Left ventricle myocardium inferior (tissue), 1 donor: ENCODE data around the gene THSD4. TPM values are rescaled to one million over a fixed set of nuclear protein-coding genes. Genes with fewer than 3 reads are reported as not detected.

ENCODE experiments used
- DNase-seq: peaks from one replicate; pipeline ENCODE4 v3.0.0-alpha.2; 2020
- H3K27ac ChIP-seq: fragments of 200-600 bp; replicated peaks from 2 replicates; pipeline ENCODE4 v1.8.0; 2021
- H3K27me3 ChIP-seq: fragments of 200-600 bp; 2 replicates; pipeline ENCODE4 v1.8.0; 2021; ENCODE audit warnings: low read depth
- H3K36me3 ChIP-seq: fragments of 200-600 bp; 2 replicates; pipeline ENCODE4 v1.8.0; 2021
- H3K4me1 ChIP-seq: fragments of 200-600 bp; 2 replicates; pipeline ENCODE4 v1.8.0; 2021
- H3K4me3 ChIP-seq: fragments of 200-600 bp; 2 replicates; pipeline ENCODE4 v1.8.0; 2021; ENCODE audit warnings: mild to moderate bottlenecking, moderate library complexity
- H3K9me3 ChIP-seq: fragments of 200-600 bp; replicated peaks from 2 replicates; pipeline ENCODE4 v1.8.0; 2021
- CTCF ChIP-seq: fragments of 200-600 bp; IDR thresholded peaks from 2 replicates; pipeline ENCODE4 v1.8.0; 2021; ENCODE audit warnings: antibody characterized with exemption, mild to moderate bottlenecking, borderline replicate concordance
- intact Hi-C: fragments of 100-400 bp; cut with micrococcal nuclease; formaldehyde crosslinking; loops from one replicate; pipeline ENCODE4 v1.11.0; 2022
- total RNA-seq: library from RNA; stranded (reverse); fragmentation: NEBNext Ultra II Directional; extraction: Animal tissue kit (Norgen Biotek cat#: 25700); gene quantifications from one replicate; pipeline ENCODE4 v1.2.1, GENCODE V29; 2021
- donor health status: DM: no; HTN: yes; CAD: no; lungs with severe emphysema.

The THSD4 gene
- total RNA-seq, 1 donor from 2014 or later = 95.8 TPM

- intact Hi-C loops = no loop called here
- H3K36me3 ChIP-seq = no peaks in the 10 kb centered on the region
- no peak overlapping the region for H3K27ac ChIP-seq
- no peak for TF ChIP-seq CTCF
- no peaks in the 10 kb centered on the region for H3K9me3 ChIP-seq
- H3K27me3 ChIP-seq = no peaks in the 10 kb centered on the region
- H3K4me1 ChIP-seq = peaks cover 20% of the 10 kb centered on the region
- DNase-seq = no peak
- no peak overlapping the region for H3K4me3 ChIP-seq
These were observed 207.8 kb downstream of the THSD4 start for GRCh38 chr15:71323082-71323481.

- TF ChIP-seq CTCF = no peak
- no peak for DNase-seq
- Histone ChIP-seq H3K27ac (no peak overlapping the region), H3K4me3 (no peak overlapping the region), H3K27me3 (no peaks in the 10 kb centered on the region), H3K9me3 (no peaks in the 10 kb centered on the region), H3K4me1 (peaks cover 25% of the 10 kb centered on the region), H3K36me3 (no peaks in the 10 kb centered on the region)
- intact Hi-C loops = no loop called here
These were observed 208.3 kb downstream of the THSD4 start for GRCh38 chr15:71323584-71323983.

DNA sequence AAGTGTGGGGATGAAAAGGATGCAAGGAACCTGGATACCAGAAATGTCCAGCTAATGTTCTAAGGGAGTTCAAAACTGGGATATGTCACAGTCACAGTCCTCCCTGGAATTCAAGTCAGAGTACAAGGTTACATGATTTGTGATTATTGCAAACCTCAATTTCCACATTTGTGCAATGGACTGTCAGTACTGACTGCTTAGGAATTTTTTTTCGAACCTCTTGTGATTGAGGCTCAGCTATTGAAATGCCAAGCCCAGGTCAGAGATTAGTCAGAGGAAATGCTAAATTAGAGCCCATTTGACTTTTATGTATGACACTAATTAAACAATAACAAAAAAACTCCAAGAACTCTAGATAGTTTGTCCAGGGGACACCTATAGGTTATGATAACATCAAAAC, 210.2 kb downstream of the THSD4 start:
- no peak for TF ChIP-seq CTCF
- intact Hi-C loops = no loop called here
- no peak for DNase-seq
- Histone ChIP-seq H3K27ac (peak overlapping the region; percentile 17), H3K27me3 (no peaks in the 10 kb centered on the region), H3K4me3 (no peak overlapping the region), H3K36me3 (no peaks in the 10 kb centered on the region), H3K4me1 (peaks cover 44% of the 10 kb centered on the region), H3K9me3 (no peaks in the 10 kb centered on the region)

DNA sequence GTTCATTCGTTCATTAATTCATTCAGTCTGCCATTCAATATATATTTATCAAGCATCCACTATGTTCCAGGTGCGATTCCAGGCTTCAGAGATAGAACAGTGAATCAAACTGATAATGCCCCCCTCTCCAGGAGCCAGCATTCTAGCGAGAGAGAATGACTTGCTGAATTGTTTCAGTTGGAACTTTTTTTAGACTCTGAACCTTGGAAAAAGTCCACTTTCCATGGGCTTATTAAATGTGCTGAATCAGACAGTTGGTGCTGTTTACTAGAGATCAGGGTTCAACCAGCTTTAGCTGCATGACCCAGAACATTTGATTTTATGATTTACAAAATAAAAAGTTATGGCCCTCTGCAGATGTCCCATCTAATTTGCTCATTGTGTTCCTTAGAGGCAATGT, 213.2 kb downstream of the THSD4 start:
- DNase-seq = no peak
- no peak overlapping the region for H3K4me3 ChIP-seq
- H3K36me3 ChIP-seq = no peaks in the 10 kb centered on the region
- no peaks in the 10 kb centered on the region for H3K9me3 ChIP-seq
- no peak for TF ChIP-seq CTCF
- intact Hi-C loops = no loop called here
- H3K27me3 ChIP-seq = no peaks in the 10 kb centered on the region
- H3K27ac ChIP-seq = peak overlapping the region; percentile 80
- peaks cover 69% of the 10 kb centered on the region for H3K4me1 ChIP-seq

DNA sequence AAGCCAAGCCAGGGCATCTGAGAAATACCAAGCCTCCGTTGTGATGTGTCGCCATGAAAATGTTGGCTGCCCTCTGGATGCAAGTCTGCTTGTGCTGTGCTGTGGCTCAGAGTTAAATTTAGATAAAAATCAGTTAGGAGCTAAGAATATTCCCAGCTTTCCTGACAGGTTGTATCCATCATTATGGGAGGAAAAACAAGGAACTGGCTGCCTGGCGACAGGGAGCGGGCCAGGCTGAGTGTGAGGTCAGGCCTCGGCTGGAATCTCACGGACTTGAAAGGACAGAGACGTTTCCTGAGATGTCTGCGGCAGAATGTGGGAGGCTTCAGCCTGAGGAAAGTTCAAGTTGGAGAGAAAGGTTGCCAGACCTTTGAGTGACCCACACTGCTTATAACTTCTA, 213.8 kb downstream of the THSD4 start:
- no peaks in the 10 kb centered on the region for H3K27me3 ChIP-seq
- H3K36me3 ChIP-seq = no peaks in the 10 kb centered on the region
- no peak overlapping the region for H3K4me3 ChIP-seq
- intact Hi-C loops = no loop called here
- H3K27ac ChIP-seq = peak overlapping the region; percentile 80
- DNase-seq = no peak
- peaks cover 71% of the 10 kb centered on the region for H3K4me1 ChIP-seq
- no peak for TF ChIP-seq CTCF
- H3K9me3 ChIP-seq = no peaks in the 10 kb centered on the region
